Measurements from ENCODE around the gene EEPD1. TPM values are rescaled to one million over a fixed set of nuclear protein-coding genes. Genes with fewer than 3 reads are reported as not detected.

The EEPD1 gene
- total RNA-seq, 4 donors from 2014 or later: 2.2 to 9.3 (median 6.2) TPM

DNA sequence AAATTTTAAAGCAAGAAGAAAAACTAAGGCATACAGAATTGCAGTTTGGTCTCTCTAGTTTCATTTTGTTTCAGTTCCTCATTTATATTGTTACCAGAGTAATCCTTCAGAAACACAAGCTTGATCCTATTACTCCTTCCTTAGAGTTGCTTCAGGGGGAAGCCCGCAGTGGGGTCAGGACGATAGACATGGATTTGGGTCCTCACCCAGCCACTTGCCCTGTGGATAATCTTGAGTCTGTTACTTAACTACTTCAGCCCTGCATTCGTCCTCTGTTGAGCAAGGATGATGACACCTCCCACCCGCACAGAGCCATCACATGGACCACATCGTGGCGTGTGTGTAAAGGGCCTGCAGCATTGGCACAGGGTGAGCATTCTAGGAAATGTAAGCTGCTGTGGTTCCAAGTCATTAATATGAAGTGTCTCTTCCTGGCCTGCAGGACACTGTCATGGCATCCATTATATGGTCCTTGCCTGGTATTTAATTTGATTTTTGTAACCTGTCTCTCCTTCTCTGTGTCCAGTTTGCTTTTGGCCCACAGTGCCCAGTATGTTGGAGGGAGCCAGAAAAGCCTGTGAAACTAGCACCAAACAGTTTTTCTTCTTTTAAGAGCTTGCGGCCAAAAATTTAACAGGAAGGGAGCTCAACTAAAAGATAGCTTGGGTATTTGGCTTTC lies 111.2 kb downstream of the EEPD1 start:
- intact Hi-C loops (cut with DNase I): no loop called here
- peak overlapping the region in 1 of 3 donors; percentile 15 for H3K27ac ChIP-seq
- H3K27me3 ChIP-seq: no peaks in the 10 kb centered on the region
- WGBS, 2 donors: 78 to 85% methylated on average over 7 of the region's 7 CpGs
- H3K36me3 ChIP-seq: no peaks in the 10 kb centered on the region
- H3K9me3 ChIP-seq: no peaks in the 10 kb centered on the region
- H3K4me3 ChIP-seq (replicated peaks in 1 of 3): no peak overlapping the region
- TF ChIP-seq, protein P1, sequence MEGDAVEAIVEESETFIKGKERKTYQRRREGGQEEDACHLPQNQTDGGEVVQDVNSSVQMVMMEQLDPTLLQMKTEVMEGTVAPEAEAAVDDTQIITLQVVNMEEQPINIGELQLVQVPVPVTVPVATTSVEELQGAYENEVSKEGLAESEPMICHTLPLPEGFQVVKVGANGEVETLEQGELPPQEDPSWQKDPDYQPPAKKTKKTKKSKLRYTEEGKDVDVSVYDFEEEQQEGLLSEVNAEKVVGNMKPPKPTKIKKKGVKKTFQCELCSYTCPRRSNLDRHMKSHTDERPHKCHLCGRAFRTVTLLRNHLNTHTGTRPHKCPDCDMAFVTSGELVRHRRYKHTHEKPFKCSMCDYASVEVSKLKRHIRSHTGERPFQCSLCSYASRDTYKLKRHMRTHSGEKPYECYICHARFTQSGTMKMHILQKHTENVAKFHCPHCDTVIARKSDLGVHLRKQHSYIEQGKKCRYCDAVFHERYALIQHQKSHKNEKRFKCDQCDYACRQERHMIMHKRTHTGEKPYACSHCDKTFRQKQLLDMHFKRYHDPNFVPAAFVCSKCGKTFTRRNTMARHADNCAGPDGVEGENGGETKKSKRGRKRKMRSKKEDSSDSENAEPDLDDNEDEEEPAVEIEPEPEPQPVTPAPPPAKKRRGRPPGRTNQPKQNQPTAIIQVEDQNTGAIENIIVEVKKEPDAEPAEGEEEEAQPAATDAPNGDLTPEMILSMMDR (IDR thresholded peaks at IDR 0.05): no peak
- no peak for TF ChIP-seq POLR2A (IDR thresholded peaks at IDR 0.05)
- H3K4me1 ChIP-seq: peaks cover 5 to 23% of the 10 kb centered on the region in 2 donors
- DNase-seq: no peak

DNA sequence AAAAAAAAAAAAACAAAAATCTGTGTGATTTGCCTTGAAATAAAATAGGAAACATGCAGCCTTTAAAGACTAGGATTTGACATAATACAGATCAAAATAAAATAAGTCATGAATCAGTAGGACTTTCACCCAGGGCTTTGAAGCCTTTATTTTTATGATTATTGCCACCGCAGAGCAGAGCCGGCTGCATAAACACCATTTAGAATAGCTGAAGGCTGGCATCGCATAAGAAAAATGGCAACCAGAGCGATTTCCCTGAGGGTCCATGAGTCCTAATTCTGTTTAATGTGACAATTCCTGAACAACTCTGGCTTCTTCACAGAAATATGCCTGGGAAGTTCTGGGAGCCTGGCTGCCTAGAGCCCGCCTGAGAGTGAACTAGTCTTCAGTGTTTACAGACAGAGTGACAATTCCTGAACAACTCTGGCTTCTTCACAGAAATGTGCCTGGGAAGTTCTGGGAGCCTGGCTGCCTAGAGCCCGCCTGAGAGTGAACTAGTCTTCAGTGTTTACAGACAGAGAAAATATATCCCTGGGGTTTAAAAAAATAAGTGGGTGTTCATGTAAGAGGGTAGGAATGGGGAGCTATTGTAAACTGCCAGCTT lies 112.0 kb downstream of the EEPD1 start:
- WGBS, 2 donors: 86 to 90% methylated on average over 6 of the region's 6 CpGs
- no peak for DNase-seq
- Histone ChIP-seq H3K27me3 (no peaks in the 10 kb centered on the region), H3K4me1 (peaks cover 5 to 23% of the 10 kb centered on the region in 2 donors), H3K9me3 (no peaks in the 10 kb centered on the region), H3K36me3 (no peaks in the 10 kb centered on the region), H3K27ac (peak overlapping the region in 1 of 3 donors; percentile 15), H3K4me3 (replicated peaks in 1 of 3) (no peak overlapping the region)
- intact Hi-C loops (cut with DNase I): no loop called here
- no peak for TF ChIP-seq POLR2A (IDR thresholded peaks at IDR 0.05)
- TF ChIP-seq, protein P1 (IDR thresholded peaks at IDR 0.05): no peak

DNA sequence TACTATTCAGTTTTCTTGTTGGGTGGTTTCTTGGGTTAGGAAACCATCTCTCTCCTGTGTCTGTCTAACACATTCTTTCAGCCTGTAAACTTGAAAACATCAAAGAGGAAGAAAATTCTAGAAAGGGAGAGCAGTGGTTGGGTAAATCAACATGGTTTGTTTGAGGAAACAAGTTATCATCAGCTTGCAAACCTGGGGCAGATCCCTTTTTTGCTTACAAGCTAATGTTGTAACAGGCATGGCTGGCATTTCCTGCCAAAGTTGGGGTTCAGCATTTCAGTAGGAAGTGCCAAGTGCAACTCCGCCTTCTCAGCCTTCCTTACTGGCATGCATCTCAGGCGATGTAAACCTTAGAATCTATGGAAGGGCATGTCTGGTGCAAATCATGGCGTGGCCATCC lies 112.6 kb downstream of the EEPD1 start:
- no peak for TF ChIP-seq POLR2A (IDR thresholded peaks at IDR 0.05)
- TF ChIP-seq, protein P1 (IDR thresholded peaks at IDR 0.05): no peak
- H3K27ac ChIP-seq: no peak overlapping the region
- H3K36me3 ChIP-seq: no peaks in the 10 kb centered on the region
- no peak overlapping the region for H3K4me3 ChIP-seq (replicated peaks in 1 of 3)
- no peaks in the 10 kb centered on the region for H3K27me3 ChIP-seq
- peaks cover 5 to 23% of the 10 kb centered on the region in 2 donors for H3K4me1 ChIP-seq
- WGBS, 2 donors: 82 to 85% methylated on average over 3 of the region's 3 CpGs
- H3K9me3 ChIP-seq: no peaks in the 10 kb centered on the region
- DNase-seq: no peak
- intact Hi-C loops (cut with DNase I): no loop called here

DNA sequence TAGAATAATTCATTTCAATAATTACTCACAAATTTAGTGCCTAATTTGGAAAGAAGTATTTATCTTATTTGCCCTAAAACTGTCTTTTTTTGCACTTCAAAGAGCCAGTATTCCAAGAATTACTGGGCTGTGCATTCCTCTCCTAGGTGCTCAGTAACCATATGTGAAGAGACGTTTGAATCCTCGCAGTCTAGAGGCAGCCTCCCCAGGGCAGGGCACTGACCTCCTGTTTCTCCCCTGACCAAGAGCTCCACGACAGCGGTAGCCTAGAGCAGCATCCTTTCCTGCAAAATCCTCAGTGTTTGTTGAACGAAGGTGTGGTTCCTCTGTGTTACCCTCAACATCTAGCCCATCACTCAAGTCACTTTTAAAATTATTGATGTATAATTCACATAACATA lies 113.1 kb downstream of the EEPD1 start:
- Histone ChIP-seq H3K9me3 (no peaks in the 10 kb centered on the region), H3K36me3 (no peaks in the 10 kb centered on the region), H3K27ac (no peak overlapping the region), H3K27me3 (no peaks in the 10 kb centered on the region), H3K4me3 (replicated peaks in 1 of 3) (no peak overlapping the region), H3K4me1 (peaks cover 5 to 23% of the 10 kb centered on the region in 2 donors)
- WGBS, 2 donors: 91 to 93% methylated on average over 5 of the region's 5 CpGs
- intact Hi-C loops (cut with DNase I): no loop called here
- TF ChIP-seq, protein P1 (IDR thresholded peaks at IDR 0.05): no peak
- TF ChIP-seq POLR2A (IDR thresholded peaks at IDR 0.05): no peak
- no peak for DNase-seq

DNA sequence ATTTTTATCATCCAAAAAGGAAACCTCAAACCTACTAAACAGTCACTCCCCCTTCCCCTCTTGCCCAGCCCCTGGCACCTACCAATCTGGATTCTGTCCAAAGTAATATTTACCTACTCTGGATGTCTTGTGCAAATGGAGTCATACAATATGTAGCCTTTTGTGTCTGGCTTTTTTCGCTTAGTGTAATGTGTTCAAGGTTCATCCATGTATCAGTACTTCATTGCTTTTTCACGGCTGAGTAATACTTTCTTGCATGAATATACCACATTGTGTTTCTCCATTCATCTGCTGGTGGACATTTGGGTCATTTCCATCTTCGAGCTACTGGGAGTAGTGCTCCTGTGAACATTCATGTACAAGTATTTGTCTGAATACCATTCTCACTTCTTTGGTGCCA lies 113.6 kb downstream of the EEPD1 start:
- no peaks in the 10 kb centered on the region for H3K9me3 ChIP-seq
- DNase-seq: no peak
- 97 to 99% methylated on average over 3 of the region's 3 CpGs for WGBS, 2 donors
- TF ChIP-seq, protein P1 (IDR thresholded peaks at IDR 0.05): no peak
- no peak for TF ChIP-seq POLR2A (IDR thresholded peaks at IDR 0.05)
- H3K36me3 ChIP-seq: no peaks in the 10 kb centered on the region
- H3K4me3 ChIP-seq (replicated peaks in 1 of 3): no peak overlapping the region
- peaks cover 5 to 20% of the 10 kb centered on the region in 2 donors for H3K4me1 ChIP-seq
- no peaks in the 10 kb centered on the region for H3K27me3 ChIP-seq
- no peak overlapping the region for H3K27ac ChIP-seq
- intact Hi-C loops (cut with DNase I): no loop called here

All from thyroid gland (tissue), 4 donors.